Mucosa of descending colon (tissue), 3 donors: ENCODE data around the gene RHPN2. TPM values are rescaled to one million over a fixed set of nuclear protein-coding genes. Genes with fewer than 3 reads are reported as not detected.
A peak's percentile ranks its signal among the peaks of the same experiment; 100 is the strongest.

Source experiments
- ATAC-seq: fragments of 200-7000 bp; cut with Tn5 transposase; one replicate; pipeline ENCODE4 v1.9.1; 2020; ENCODE audit warnings: mild to moderate bottlenecking, moderate library complexity
- DNase-seq, 3 donors: peaks; one replicate each; pipeline ENCODE4 v3.0.0-alpha.2; 2020
- H3K36me3 ChIP-seq: fragments of 200-600 bp; one replicate; pipeline ENCODE4 v1.8.0; 2021; ENCODE audit warnings: low read depth, mild to moderate bottlenecking
- H3K4me1 ChIP-seq: fragments of 200-600 bp; one replicate; pipeline ENCODE4 v1.8.0; 2021; ENCODE audit warnings: low read depth, mild to moderate bottlenecking
- H3K4me3 ChIP-seq: fragments of 200-600 bp; one replicate; pipeline ENCODE4 v1.8.0; 2021; ENCODE audit warnings: mild to moderate bottlenecking
- H3K9me3 ChIP-seq: fragments of 200-600 bp; one replicate; pipeline ENCODE4 v1.8.0; 2021; ENCODE audit warnings: mild to moderate bottlenecking
- CTCF ChIP-seq: fragments of 200-600 bp; IDR thresholded peaks from one replicate; pipeline ENCODE4 v1.8.0; 2022; ENCODE audit warnings: antibody characterized with exemption, mild to moderate bottlenecking
- intact Hi-C, 2 donors: fragments of 100-400 bp; cut with DNase I in 1 of 2; cut with micrococcal nuclease in 1 of 2; formaldehyde crosslinking; loops; one replicate each; pipeline versions ENCODE4 v1.11.0 to v1.11.1; 2022; cut with DNase I, micrococcal nuclease
- total RNA-seq, 3 donors: library from RNA; stranded (reverse); fragmentation: NEBNext Ultra II Directional in 2 of 3; extraction: Animal tissue kit (Norgen Biotek cat#: 25700) in 2 of 3; gene quantifications; one replicate each; pipeline versions ENCODE4 v1.2.1 to v1.2.4, GENCODE V29; 2021 to 2023
- donor health status: DM: no; HTN: no; CAD: no; lungs with moderate emphysema.
- donor health status: DM: no; HTN: no; CAD: no.
- donor health status: DM: no; HTN: yes; CAD: no.

RHPN2 gene
- total RNA-seq, 3 donors from 2014 or later = 37.3 to 72.7 (median 68.3) TPM

GRCh38 chr19:33055718-33056117 lies 9.0 kb downstream of the RHPN2 start:
- ATAC-seq (peak; percentile 23), DNase-seq (peak in 1 of 3 donors; percentile 29)
- Histone ChIP-seq H3K4me3 (no peak overlapping the region), H3K36me3 (no peaks in the 10 kb centered on the region), H3K9me3 (no peaks in the 10 kb centered on the region), H3K4me1 (peaks cover 37% of the 10 kb centered on the region)
- TF ChIP-seq CTCF = no peak
- intact Hi-C loops = no loop called here

DNA sequence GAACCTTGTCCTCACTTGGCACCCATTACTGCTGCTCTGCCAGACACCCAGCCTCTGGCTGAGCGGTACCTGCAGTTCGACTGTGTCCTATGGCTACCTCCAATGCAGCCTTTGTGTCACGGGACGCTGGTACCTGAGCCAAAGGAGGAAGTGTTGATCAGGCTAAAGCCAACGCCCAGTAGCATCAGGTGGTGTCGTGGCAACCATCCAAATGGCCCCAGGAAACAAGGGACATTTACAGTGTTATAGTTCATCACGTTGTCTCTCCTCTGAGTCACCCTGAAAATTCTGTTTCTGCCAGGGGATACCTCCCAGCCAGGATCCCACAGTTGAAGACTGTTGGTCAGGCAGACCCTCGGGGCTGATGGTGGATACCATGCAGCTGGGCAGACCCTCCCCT lies 10.1 kb downstream of the RHPN2 start:
- no peak for TF ChIP-seq CTCF
- DNase-seq (peak; percentile 91 to 97 (median 94)), ATAC-seq (peak; percentile 80)
- H3K4me3 ChIP-seq = no peak overlapping the region
- intact Hi-C loops = no loop called here
- no peaks in the 10 kb centered on the region for H3K36me3 ChIP-seq
- peaks cover 39% of the 10 kb centered on the region for H3K4me1 ChIP-seq
- H3K9me3 ChIP-seq = no peaks in the 10 kb centered on the region

DNA sequence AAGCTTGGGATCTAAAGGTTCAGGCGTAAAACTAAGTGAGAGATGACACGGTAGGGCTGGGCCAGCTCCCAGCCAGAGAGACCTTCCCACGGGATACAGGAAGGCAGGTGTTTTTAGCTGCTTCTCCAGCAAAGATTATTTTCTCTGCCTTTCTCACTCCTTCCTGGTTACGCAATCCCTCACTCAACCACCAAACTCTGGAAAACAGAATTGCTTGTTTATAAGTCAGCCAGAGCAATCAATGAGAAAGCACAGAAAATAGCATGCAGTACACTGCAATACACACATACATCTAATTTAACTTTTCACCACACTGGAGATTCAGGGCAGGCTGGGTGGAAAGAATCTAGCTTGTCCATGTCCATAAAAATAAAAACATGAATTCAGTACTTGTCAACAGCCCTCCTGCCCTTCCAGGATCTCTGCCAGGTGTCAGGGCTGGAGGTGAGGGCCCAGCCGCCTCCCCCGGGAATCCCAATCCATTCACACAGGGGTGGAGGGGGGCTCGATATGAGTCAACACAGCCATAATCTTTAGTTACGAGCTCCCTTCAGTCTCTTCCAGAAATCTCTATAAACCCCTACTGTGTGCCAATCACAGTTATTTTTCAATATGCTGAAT lies 12.2 kb downstream of the RHPN2 start:
- no peak for TF ChIP-seq CTCF
- peaks cover 48% of the 10 kb centered on the region for H3K4me1 ChIP-seq
- H3K36me3 ChIP-seq = no peaks in the 10 kb centered on the region
- DNase-seq (peak in 2 of 3 donors; percentile 55 to 59), ATAC-seq (peak; percentile 55)
- H3K4me3 ChIP-seq = no peak overlapping the region
- intact Hi-C loops = no loop called here
- H3K9me3 ChIP-seq = no peaks in the 10 kb centered on the region

DNA sequence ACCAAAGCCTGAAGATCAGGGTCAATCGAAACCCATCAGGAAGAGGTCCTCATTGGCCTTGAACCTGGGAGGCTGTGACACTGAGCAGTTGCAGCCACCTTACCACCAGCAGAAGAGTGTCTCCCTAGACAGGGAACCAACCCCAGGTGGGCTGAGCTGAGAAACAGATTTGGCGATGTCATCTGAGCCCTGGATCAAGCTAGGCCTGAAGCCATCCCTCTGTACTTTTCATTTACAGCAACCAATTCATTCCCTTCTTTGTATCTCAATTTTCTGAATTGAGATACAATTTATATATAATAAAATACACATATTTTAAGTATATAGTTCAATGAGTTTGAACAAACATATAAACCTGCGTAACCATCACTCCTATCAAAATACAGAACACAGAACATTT lies 14.6 kb downstream of the RHPN2 start:
- H3K4me1 ChIP-seq = peaks cover 59% of the 10 kb centered on the region
- no peaks in the 10 kb centered on the region for H3K9me3 ChIP-seq
- H3K36me3 ChIP-seq = no peaks in the 10 kb centered on the region
- DNase-seq (no peak), ATAC-seq (no peak)
- no peak overlapping the region for H3K4me3 ChIP-seq
- TF ChIP-seq CTCF = no peak
- intact Hi-C loops = no loop called here

GRCh38 chr19:33048806-33049676 lies 15.6 kb downstream of the RHPN2 start:
- TF ChIP-seq CTCF = no peak
- peaks cover 56% of the 10 kb centered on the region for H3K4me1 ChIP-seq
- peak; percentile 0 for ATAC-seq
- no peaks in the 10 kb centered on the region for H3K36me3 ChIP-seq
- no peak for DNase-seq
- H3K9me3 ChIP-seq = no peaks in the 10 kb centered on the region
- no peak overlapping the region for H3K4me3 ChIP-seq
- intact Hi-C loops = no loop called here
